ENCODE measurements around the gene SCARB1. TPM values are rescaled to one million over a fixed set of nuclear protein-coding genes. Genes with fewer than 3 reads are reported as not detected.
"Not testable (repeated sequence)": the region's sequence is repeated elsewhere in the genome, so short reads cannot be mapped to it uniquely, and the experiment has no call there.

The SCARB1 gene
- total RNA-seq, 4 donors from 2014 or later, result 8.3 to 24.1 (median 13.0) TPM

GRCh38 chr12:124893792-124894516 is 30.3 kb upstream of the SCARB1 start:
- no peak overlapping the region for H3K4me3 ChIP-seq
- no peaks in the 10 kb centered on the region for H3K9me3 ChIP-seq
- intact Hi-C loops (cut with DNase I), result no loop called here
- WGBS, result 95% methylated on average over 9 of the region's 9 CpGs
- peaks cover 6 to 10% (median 8%) of the 10 kb centered on the region in 4 donors for H3K4me1 ChIP-seq
- no peak for TF ChIP-seq CTCF (IDR thresholded peaks at IDR 0.05)
- TF ChIP-seq POLR2A (IDR thresholded peaks at IDR 0.05; ENCODE audit: low read depth), result no peak
- TF ChIP-seq EP300 (IDR thresholded peaks at IDR 0.05), result no peak
- TF ChIP-seq POLR2AphosphoS5 (IDR thresholded peaks at IDR 0.05), result no peak
- DNase-seq (ENCODE audit: extremely low spot score), result no peak
- no peaks in the 10 kb centered on the region for H3K27me3 ChIP-seq
- H3K36me3 ChIP-seq, result no peaks in the 10 kb centered on the region
- no peak overlapping the region for H3K27ac ChIP-seq (replicated peaks in 1 of 4)

GRCh38 chr12:124888260-124888659 is 24.6 kb upstream of the SCARB1 start:
- WGBS, result 62% methylated on average over 2 of the region's 2 CpGs
- TF ChIP-seq EP300 (IDR thresholded peaks at IDR 0.05), result no peak
- TF ChIP-seq POLR2A (IDR thresholded peaks at IDR 0.05; ENCODE audit: low read depth), result no peak
- TF ChIP-seq CTCF (IDR thresholded peaks at IDR 0.05), result no peak
- no peak for TF ChIP-seq POLR2AphosphoS5 (IDR thresholded peaks at IDR 0.05)
- Histone ChIP-seq H3K36me3 (no peaks in the 10 kb centered on the region), H3K27ac (replicated peaks in 1 of 4) (no peak overlapping the region), H3K4me1 (peaks cover 0 to 12% (median 3%) of the 10 kb centered on the region in 4 donors), H3K27me3 (no peaks in the 10 kb centered on the region), H3K9me3 (no peaks in the 10 kb centered on the region), H3K4me3 (no peak overlapping the region)
- intact Hi-C loops (cut with DNase I), result no loop called here
- DNase-seq (ENCODE audit: extremely low spot score), result no peak

- intact Hi-C loops (cut with DNase I); H3K27me3 ChIP-seq; H3K4me3 ChIP-seq; H3K36me3 ChIP-seq; H3K27ac ChIP-seq (replicated peaks in 1 of 4); DNase-seq (ENCODE audit: extremely low spot score); H3K9me3 ChIP-seq: not testable (repeated sequence)
- peaks cover 0 to 12% (median 3%) of the 10 kb centered on the region in 4 donors for H3K4me1 ChIP-seq
- 96% methylated on average over 9 of the region's 9 CpGs for WGBS
These were observed 24.1 kb upstream of the SCARB1 start for GRCh38 chr12:124887766-124888165.

DNA sequence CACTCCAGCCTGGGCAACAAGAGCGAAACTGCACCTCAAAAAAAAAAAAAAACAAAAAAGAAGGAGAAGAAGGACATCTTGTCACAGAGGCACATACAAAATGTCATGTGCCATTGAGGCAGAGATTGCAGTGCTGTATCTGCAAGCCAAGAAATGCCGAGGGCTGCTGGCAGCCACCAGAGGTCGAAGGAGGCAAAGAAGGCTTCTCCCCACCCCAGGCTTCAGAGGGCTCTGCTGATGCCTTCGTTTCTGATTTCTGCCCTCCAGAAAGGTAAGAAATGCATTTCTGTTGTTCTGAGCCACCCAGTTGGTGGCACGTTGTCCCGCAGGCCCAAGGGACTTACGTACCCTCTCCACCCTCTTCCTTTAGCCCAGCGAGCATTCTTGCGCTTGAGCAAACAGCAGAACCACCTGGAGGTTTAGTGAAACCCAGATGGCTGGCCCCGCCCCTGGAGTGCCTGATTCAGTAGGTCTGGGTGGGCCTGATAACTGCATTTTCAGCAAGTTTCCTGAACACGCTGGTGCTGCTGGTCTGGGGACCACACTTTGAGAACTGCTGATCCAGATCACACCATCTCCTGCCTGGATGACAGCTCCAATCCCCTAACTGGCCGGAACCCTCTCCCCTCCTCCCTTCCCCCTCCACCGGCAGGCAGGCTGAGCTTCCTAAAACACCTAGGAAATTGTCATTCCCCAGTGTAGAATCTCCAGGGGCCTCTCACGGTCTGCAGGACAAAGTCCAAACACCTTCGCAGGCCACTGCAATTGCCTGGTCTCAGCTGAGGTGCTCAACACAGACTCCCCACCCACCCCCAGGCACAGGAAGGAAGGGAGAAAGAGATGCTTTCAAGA is 21.1 kb upstream of the SCARB1 start:
- no peaks in the 10 kb centered on the region for H3K9me3 ChIP-seq
- no peaks in the 10 kb centered on the region for H3K36me3 ChIP-seq
- H3K27ac ChIP-seq (replicated peaks in 1 of 4), result no peak overlapping the region
- H3K27me3 ChIP-seq, result no peaks in the 10 kb centered on the region
- H3K4me3 ChIP-seq, result no peak overlapping the region
- TF ChIP-seq EP300 (IDR thresholded peaks at IDR 0.05), result no peak
- no peak for TF ChIP-seq POLR2A (IDR thresholded peaks at IDR 0.05; ENCODE audit: low read depth)
- TF ChIP-seq CTCF (IDR thresholded peaks at IDR 0.05), result no peak
- TF ChIP-seq POLR2AphosphoS5 (IDR thresholded peaks at IDR 0.05), result no peak
- H3K4me1 ChIP-seq, result peaks cover 0 to 12% (median 3%) of the 10 kb centered on the region in 4 donors
- DNase-seq (ENCODE audit: extremely low spot score), result no peak
- intact Hi-C loops (cut with DNase I), result no loop called here
- WGBS, result 75% methylated on average over 15 of the region's 15 CpGs

All from esophagus muscularis mucosa (tissue), 4 donors.